ENCODE results near the gene EME2. TPM values are rescaled to one million over a fixed set of nuclear protein-coding genes. Genes with fewer than 3 reads are reported as not detected.

EME2 gene
- total and polyA plus RNA-seq, 2 donors = 6.3 to 8.1 TPM

GRCh38 chr16:1752853-1753252, 19.8 kb upstream of the EME2 start:
- peaks cover 2% of the 10 kb centered on the region for H3K36me3 ChIP-seq (ENCODE audit: insufficient read depth)

GRCh38 chr16:1754204-1754603, 18.4 kb upstream of the EME2 start:
- H3K4me1 ChIP-seq (ENCODE audit: insufficient read depth) = no peaks in the 10 kb centered on the region
- H3K27ac ChIP-seq (ENCODE audit: low read depth) = no peak overlapping the region
- no peak overlapping the region for H3K4me3 ChIP-seq (ENCODE audit: low read depth, low read length)
- 95% methylated on average over 12 of the region's 12 CpGs for WGBS
- DNase-seq (ENCODE audit: extremely low spot score) = no peak
- no peaks in the 10 kb centered on the region for H3K36me3 ChIP-seq (ENCODE audit: insufficient read depth)

More at GRCh38 chr16:1752853-1753252, 19.8 kb upstream of the EME2 start:
- Histone ChIP-seq H3K27ac (ENCODE audit: low read depth) (no peak overlapping the region), H3K4me3 (ENCODE audit: low read depth, low read length) (no peak overlapping the region), H3K4me1 (ENCODE audit: insufficient read depth) (no peaks in the 10 kb centered on the region)
- WGBS = 92% methylated on average over 14 of the region's 14 CpGs
- no peak for DNase-seq (ENCODE audit: extremely low spot score)

- WGBS = 94% methylated on average over 37 of the region's 37 CpGs
- DNase-seq (ENCODE audit: extremely low spot score) = no peak
- no peaks in the 10 kb centered on the region for H3K4me1 ChIP-seq (ENCODE audit: insufficient read depth)
- H3K36me3 ChIP-seq (ENCODE audit: insufficient read depth) = peaks cover 3% of the 10 kb centered on the region
- H3K27ac ChIP-seq (ENCODE audit: low read depth) = no peak overlapping the region
- H3K4me3 ChIP-seq (ENCODE audit: low read depth, low read length) = no peak overlapping the region
These were observed 14.7 kb upstream of the EME2 start for GRCh38 chr16:1757714-1758461.

- Histone ChIP-seq H3K27ac (ENCODE audit: low read depth) (no peak overlapping the region), H3K4me1 (ENCODE audit: insufficient read depth) (no peaks in the 10 kb centered on the region), H3K36me3 (ENCODE audit: insufficient read depth) (peaks cover 3% of the 10 kb centered on the region), H3K4me3 (ENCODE audit: low read depth, low read length) (no peak overlapping the region)
- WGBS = 89% methylated on average over 18 of the region's 18 CpGs
- DNase-seq (ENCODE audit: extremely low spot score) = no peak
These were observed 13.7 kb upstream of the EME2 start for GRCh38 chr16:1758923-1759322.

GRCh38 chr16:1759511-1759910, 13.1 kb upstream of the EME2 start:
- Histone ChIP-seq H3K4me3 (ENCODE audit: low read depth, low read length) (no peak overlapping the region), H3K27ac (ENCODE audit: low read depth) (no peak overlapping the region), H3K4me1 (ENCODE audit: insufficient read depth) (no peaks in the 10 kb centered on the region), H3K36me3 (ENCODE audit: insufficient read depth) (peaks cover 3% of the 10 kb centered on the region)
- 95% methylated on average over 21 of the region's 21 CpGs for WGBS
- DNase-seq (ENCODE audit: extremely low spot score) = no peak

- Histone ChIP-seq H3K27ac (ENCODE audit: low read depth) (no peak overlapping the region), H3K36me3 (ENCODE audit: insufficient read depth) (peaks cover 7% of the 10 kb centered on the region), H3K4me3 (ENCODE audit: low read depth, low read length) (no peak overlapping the region), H3K4me1 (ENCODE audit: insufficient read depth) (no peaks in the 10 kb centered on the region)
- no peak for DNase-seq (ENCODE audit: extremely low spot score)
- WGBS = 85% methylated on average over 15 of the region's 15 CpGs
These were observed 11.7 kb upstream of the EME2 start for GRCh38 chr16:1760911-1761310.

GRCh38 chr16:1761751-1762150, 10.9 kb upstream of the EME2 start:
- DNase-seq (ENCODE audit: extremely low spot score) = no peak
- H3K36me3 ChIP-seq (ENCODE audit: insufficient read depth) = peaks cover 7% of the 10 kb centered on the region
- 93% methylated on average over 15 of the region's 15 CpGs for WGBS
- H3K27ac ChIP-seq (ENCODE audit: low read depth) = no peak overlapping the region
- H3K4me3 ChIP-seq (ENCODE audit: low read depth, low read length) = no peak overlapping the region
- H3K4me1 ChIP-seq (ENCODE audit: insufficient read depth) = no peaks in the 10 kb centered on the region

- DNase-seq (ENCODE audit: extremely low spot score) = no peak
These were observed 10.3 kb upstream of the EME2 start for GRCh38 chr16:1762196-1762878.

GRCh38 chr16:1762879-1763520, 9.6 kb upstream of the EME2 start:
- no peak for DNase-seq (ENCODE audit: extremely low spot score)
- H3K27ac ChIP-seq (ENCODE audit: low read depth) = no peak overlapping the region
- H3K36me3 ChIP-seq (ENCODE audit: insufficient read depth) = peaks cover 7% of the 10 kb centered on the region
- H3K4me3 ChIP-seq (ENCODE audit: low read depth, low read length) = no peak overlapping the region
- 86% methylated on average over 24 of the region's 24 CpGs for WGBS
- H3K4me1 ChIP-seq (ENCODE audit: insufficient read depth) = no peaks in the 10 kb centered on the region

More at GRCh38 chr16:1762196-1762878, 10.3 kb upstream of the EME2 start:
- Histone ChIP-seq H3K27ac (ENCODE audit: low read depth) (no peak overlapping the region), H3K4me3 (ENCODE audit: low read depth, low read length) (no peak overlapping the region), H3K4me1 (ENCODE audit: insufficient read depth) (no peaks in the 10 kb centered on the region), H3K36me3 (ENCODE audit: insufficient read depth) (peaks cover 7% of the 10 kb centered on the region)
- WGBS = 86% methylated on average over 30 of the region's 30 CpGs

- no peak overlapping the region for H3K27ac ChIP-seq (ENCODE audit: low read depth)
- WGBS = 66% methylated on average over 81 of the region's 81 CpGs
- DNase-seq (ENCODE audit: extremely low spot score) = no peak
- H3K4me1 ChIP-seq (ENCODE audit: insufficient read depth) = no peaks in the 10 kb centered on the region
- H3K36me3 ChIP-seq (ENCODE audit: insufficient read depth) = peaks cover 7% of the 10 kb centered on the region
- H3K4me3 ChIP-seq (ENCODE audit: low read depth, low read length) = no peak overlapping the region
These were observed 8.8 kb upstream of the EME2 start for GRCh38 chr16:1763521-1764511.

GRCh38 chr16:1764971-1765370, 7.6 kb upstream of the EME2 start:
- Histone ChIP-seq H3K36me3 (ENCODE audit: insufficient read depth) (peaks cover 7% of the 10 kb centered on the region), H3K4me1 (ENCODE audit: insufficient read depth) (no peaks in the 10 kb centered on the region), H3K27ac (ENCODE audit: low read depth) (no peak overlapping the region), H3K4me3 (ENCODE audit: low read depth, low read length) (no peak overlapping the region)
- no peak for DNase-seq (ENCODE audit: extremely low spot score)
- WGBS = 91% methylated on average over 21 of the region's 21 CpGs

GRCh38 chr16:1765826-1766225, 6.8 kb upstream of the EME2 start:
- DNase-seq (ENCODE audit: extremely low spot score) = no peak
- peaks cover 4% of the 10 kb centered on the region for H3K36me3 ChIP-seq (ENCODE audit: insufficient read depth)
- WGBS = 90% methylated on average over 22 of the region's 22 CpGs

GRCh38 chr16:1766231-1766630, 6.4 kb upstream of the EME2 start:
- Histone ChIP-seq H3K4me3 (ENCODE audit: low read depth, low read length) (no peak overlapping the region), H3K27ac (ENCODE audit: low read depth) (no peak overlapping the region), H3K36me3 (ENCODE audit: insufficient read depth) (peaks cover 4% of the 10 kb centered on the region), H3K4me1 (ENCODE audit: insufficient read depth) (no peaks in the 10 kb centered on the region)
- DNase-seq (ENCODE audit: extremely low spot score) = no peak
- WGBS = 90% methylated on average over 19 of the region's 19 CpGs

More at GRCh38 chr16:1765826-1766225, 6.8 kb upstream of the EME2 start:
- H3K27ac ChIP-seq (ENCODE audit: low read depth) = no peak overlapping the region
- H3K4me1 ChIP-seq (ENCODE audit: insufficient read depth) = no peaks in the 10 kb centered on the region
- H3K4me3 ChIP-seq (ENCODE audit: low read depth, low read length) = no peak overlapping the region

All from urinary bladder (tissue), 4 donors.